Suprapubic skin (tissue), 4 donors: ENCODE data around the gene PEX6. TPM values are rescaled to one million over a fixed set of nuclear protein-coding genes. Genes with fewer than 3 reads are reported as not detected.

Experiments used
- DNase-seq, 2 donors: peaks; one replicate each; pipeline ENCODE4 v3.0.0-alpha.2; 2019; ENCODE audit warnings: low spot score in 2 of 2
- H3K27ac ChIP-seq: fragments of 200-600 bp; sonication (generic); one replicate; pipeline ENCODE4 v1.5.1; 2019
- H3K27me3 ChIP-seq: fragments of 200-600 bp; sonication (generic); one replicate; pipeline ENCODE4 v1.5.1; 2019
- H3K36me3 ChIP-seq: fragments of 200-600 bp; sonication (generic); one replicate; pipeline ENCODE4 v1.5.1; 2019
- H3K4me1 ChIP-seq: fragments of 200-600 bp; sonication (generic); one replicate; pipeline ENCODE4 v1.5.1; 2019
- H3K4me3 ChIP-seq: fragments of 200-600 bp; sonication (generic); one replicate; pipeline ENCODE4 v1.5.1; 2019; ENCODE audit warnings: mild to moderate bottlenecking
- H3K9me3 ChIP-seq: fragments of 200-600 bp; sonication (generic); one replicate; pipeline ENCODE4 v1.5.1; 2019
- EP300 ChIP-seq: sonication (generic); formaldehyde crosslinking; IDR thresholded peaks from one replicate; pipeline ENCODE4 v1.6.1; 2017; ENCODE audit warnings: antibody characterized with exemption
- POLR2A ChIP-seq, 2 donors: fragments of 450-650 bp; IDR thresholded peaks; one replicate each; pipeline ENCODE4 v1.6.1; 2017; ENCODE audit warnings: antibody characterized with exemption in 2 of 2, mild to moderate bottlenecking in 2 of 2, moderate library complexity in 2 of 2
- POLR2AphosphoS5 ChIP-seq, 3 donors: sonication (generic); formaldehyde crosslinking; IDR thresholded peaks; one replicate each; pipeline ENCODE4 v1.6.1; 2017; ENCODE audit warnings: antibody characterized with exemption in 3 of 3
- WGBS: methylation state at CpG from one replicate; pipeline ENCODE4 v1.1.5; 2018; 5-methylcytosine and 5-hydroxymethylcytosine counted together
- total RNA-seq, 4 donors: library from RNA; depleted of rRNA; stranded (reverse); fragments of >200 nt; gene quantifications; one replicate each; pipeline ENCODE4 v1.1.0, GENCODE V29; 2016
- TF ChIP-seq, protein P1 (sequence below), 2 donors: fragments of 200-600 bp in 1 of 2; fragments of 450-650 bp in 1 of 2; sonication (generic) in 1 of 2; IDR thresholded peaks; one replicate each; pipeline ENCODE4 v1.5.1; 2016 to 2019; ENCODE audit warnings: antibody characterized with exemption in 2 of 2, mild to moderate bottlenecking in 1 of 2, moderate library complexity in 1 of 2

The PEX6 gene
- total RNA-seq, 4 donors from 2014 or later: 18.6 to 48.0 (median 22.8) TPM

DNA sequence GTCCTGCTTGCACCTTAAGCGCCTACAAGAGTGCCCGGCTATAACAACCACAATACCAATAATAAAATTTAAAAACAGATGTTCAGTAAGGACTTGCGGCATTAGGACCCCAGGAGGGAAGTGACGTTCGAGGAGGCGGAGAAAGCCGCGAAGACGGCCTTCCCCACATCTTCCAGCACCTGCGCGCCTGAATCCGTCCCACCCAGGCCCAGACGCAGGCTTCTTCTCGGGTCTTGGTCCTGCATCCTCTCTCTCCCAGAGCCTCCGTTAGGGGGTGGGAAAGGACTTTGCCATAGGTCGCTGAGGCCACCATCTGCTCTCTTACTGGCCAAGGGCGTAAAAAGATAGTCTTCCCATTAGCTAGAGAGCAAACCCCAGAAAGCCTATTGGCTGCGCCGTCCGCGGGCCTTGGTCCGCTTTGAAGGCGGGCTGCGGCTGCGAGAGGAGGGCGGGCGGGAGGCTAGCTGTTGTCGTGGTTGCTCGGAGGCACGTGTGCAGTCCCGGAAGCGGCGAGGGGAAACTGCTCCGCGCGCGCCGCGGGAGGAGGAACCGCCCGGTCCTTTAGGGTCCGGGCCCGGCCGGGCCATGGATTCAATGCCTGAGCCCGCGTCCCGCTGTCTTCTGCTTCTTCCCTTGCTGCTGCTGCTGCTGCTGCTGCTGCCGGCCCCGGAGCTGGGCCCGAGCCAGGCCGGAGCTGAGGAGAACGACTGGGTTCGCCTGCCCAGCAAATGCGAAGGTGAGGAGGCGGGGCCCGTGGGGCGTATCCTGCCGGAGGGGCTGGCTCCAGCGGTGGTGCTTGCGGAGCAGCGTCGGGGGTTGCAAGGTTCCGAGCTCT, 49.8 kb downstream of the PEX6 start, which contains the start of gene CNPY3:
TSS of gene CNPY3 (plus strand) at position 495 of the 835 bp plus-strand sequence. CDS start at position 586, 91 bp downstream.
- WGBS: under 1% methylated on average over 46 of the region's 63 CpGs
- H3K4me3 ChIP-seq: peak within 1 kb of the TSS; percentile 91
- peak within 1 kb of the TSS; percentile 94 for H3K27ac ChIP-seq
- H3K9me3 ChIP-seq: no peaks in the 10 kb centered on the region
- peak; percentile 97 for DNase-seq
- H3K36me3 ChIP-seq: peaks cover 1% of the 10 kb centered on the region
- H3K4me1 ChIP-seq: peaks cover 46% of the 10 kb centered on the region
- TF ChIP-seq POLR2AphosphoS5 (IDR thresholded peaks at IDR 0.05) (peak in 2 of 3 donors; percentile 46 to 52), POLR2A (IDR thresholded peaks at IDR 0.05) (peak in 1 of 2 donors; percentile 38), EP300 (no peak)
- TF ChIP-seq, protein P1, sequence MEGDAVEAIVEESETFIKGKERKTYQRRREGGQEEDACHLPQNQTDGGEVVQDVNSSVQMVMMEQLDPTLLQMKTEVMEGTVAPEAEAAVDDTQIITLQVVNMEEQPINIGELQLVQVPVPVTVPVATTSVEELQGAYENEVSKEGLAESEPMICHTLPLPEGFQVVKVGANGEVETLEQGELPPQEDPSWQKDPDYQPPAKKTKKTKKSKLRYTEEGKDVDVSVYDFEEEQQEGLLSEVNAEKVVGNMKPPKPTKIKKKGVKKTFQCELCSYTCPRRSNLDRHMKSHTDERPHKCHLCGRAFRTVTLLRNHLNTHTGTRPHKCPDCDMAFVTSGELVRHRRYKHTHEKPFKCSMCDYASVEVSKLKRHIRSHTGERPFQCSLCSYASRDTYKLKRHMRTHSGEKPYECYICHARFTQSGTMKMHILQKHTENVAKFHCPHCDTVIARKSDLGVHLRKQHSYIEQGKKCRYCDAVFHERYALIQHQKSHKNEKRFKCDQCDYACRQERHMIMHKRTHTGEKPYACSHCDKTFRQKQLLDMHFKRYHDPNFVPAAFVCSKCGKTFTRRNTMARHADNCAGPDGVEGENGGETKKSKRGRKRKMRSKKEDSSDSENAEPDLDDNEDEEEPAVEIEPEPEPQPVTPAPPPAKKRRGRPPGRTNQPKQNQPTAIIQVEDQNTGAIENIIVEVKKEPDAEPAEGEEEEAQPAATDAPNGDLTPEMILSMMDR (IDR thresholded peaks at IDR 0.05): no peak
- peaks cover 5% of the 10 kb centered on the region for H3K27me3 ChIP-seq

DNA sequence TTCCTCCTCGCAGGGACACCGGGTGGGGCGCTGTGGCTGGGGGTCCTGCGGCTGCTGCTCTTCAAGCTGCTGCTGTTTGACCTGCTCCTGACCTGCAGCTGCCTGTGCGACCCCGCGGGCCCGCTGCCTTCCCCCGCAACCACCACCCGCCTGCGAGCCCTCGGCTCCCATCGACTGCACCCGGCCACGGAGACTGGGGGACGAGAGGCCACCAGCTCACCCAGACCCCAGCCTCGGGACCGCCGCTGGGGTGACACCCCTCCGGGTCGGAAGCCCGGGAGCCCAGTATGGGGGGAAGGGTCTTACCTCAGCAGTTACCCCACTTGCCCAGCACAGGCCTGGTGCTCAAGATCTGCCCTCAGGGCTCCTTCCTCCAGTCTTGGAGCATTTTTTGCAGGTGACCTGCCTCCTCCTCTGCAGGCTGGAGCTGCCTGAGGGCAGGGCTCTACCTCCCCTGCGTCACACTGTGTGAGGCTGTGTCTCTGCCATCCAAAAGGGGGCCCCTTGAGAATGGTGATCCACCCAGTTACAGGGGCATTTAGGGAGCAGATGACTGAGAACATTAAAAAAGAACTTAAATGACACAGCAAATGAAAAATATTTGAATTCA, 53.6 kb downstream of the PEX6 start:
- no peak overlapping the region for H3K4me3 ChIP-seq
- H3K36me3 ChIP-seq: no peaks in the 10 kb centered on the region
- peaks cover 5% of the 10 kb centered on the region for H3K27me3 ChIP-seq
- H3K4me1 ChIP-seq: peaks cover 16% of the 10 kb centered on the region
- TF ChIP-seq POLR2AphosphoS5 (IDR thresholded peaks at IDR 0.05) (no peak), POLR2A (IDR thresholded peaks at IDR 0.05) (no peak), EP300 (no peak)
- TF ChIP-seq, protein P1 (IDR thresholded peaks at IDR 0.05): no peak
- no peaks in the 10 kb centered on the region for H3K9me3 ChIP-seq
- no peak overlapping the region for H3K27ac ChIP-seq
- no peak for DNase-seq
- 53% methylated on average over 20 of the region's 23 CpGs for WGBS

DNA sequence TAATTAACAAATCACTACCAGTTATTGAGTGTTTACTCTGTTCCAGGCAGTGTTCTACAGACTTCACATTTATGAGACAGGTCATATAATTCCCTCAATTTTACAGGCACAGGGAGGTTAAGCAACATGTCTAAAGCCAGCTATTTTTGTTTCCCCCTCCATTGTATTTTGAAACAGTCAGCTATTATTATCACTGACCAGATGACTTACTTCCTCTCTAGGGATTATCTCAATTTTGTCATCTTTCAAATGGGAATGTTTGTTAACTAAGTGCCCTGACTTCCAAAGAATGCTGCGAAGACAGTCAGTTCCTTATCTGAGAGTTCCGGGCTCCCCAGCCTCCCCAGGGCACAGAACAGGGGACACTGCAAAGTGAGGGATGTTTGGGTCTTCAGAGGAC, 55.3 kb downstream of the PEX6 start:
- DNase-seq: no peak
- peaks cover 7% of the 10 kb centered on the region for H3K4me1 ChIP-seq
- no peaks in the 10 kb centered on the region for H3K36me3 ChIP-seq
- WGBS: 83% methylated on average over 2 of the region's 2 CpGs
- TF ChIP-seq POLR2A (IDR thresholded peaks at IDR 0.05): no peak
- no peaks in the 10 kb centered on the region for H3K9me3 ChIP-seq
- H3K27me3 ChIP-seq: peaks cover 5% of the 10 kb centered on the region
- H3K4me3 ChIP-seq: no peak overlapping the region
- H3K27ac ChIP-seq: no peak overlapping the region

DNA sequence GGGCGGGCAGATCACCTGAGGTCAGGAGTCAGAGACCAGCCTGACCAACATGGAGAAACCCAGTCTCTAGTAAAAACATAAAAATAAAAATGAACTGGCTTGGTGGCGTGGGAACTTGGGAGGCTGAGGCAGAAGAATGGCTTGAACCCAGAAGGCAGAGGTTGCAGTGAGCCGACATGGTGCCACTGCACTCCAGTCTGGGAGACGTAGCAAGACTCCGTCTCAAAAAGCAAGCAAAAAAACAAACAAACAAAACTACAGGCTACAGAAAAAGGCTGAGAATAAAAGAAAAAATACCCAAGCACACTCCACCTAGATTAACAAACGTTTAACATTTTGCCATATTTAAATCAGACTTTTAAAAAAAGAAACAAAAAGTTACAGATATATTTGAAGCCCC, 57.2 kb downstream of the PEX6 start:
- Histone ChIP-seq H3K4me3 (no peak overlapping the region), H3K27me3 (peaks cover 5% of the 10 kb centered on the region), H3K9me3 (no peaks in the 10 kb centered on the region), H3K36me3 (no peaks in the 10 kb centered on the region), H3K27ac (no peak overlapping the region), H3K4me1 (no peaks in the 10 kb centered on the region)
- TF ChIP-seq POLR2A (IDR thresholded peaks at IDR 0.05) (no peak), EP300 (no peak), POLR2AphosphoS5 (IDR thresholded peaks at IDR 0.05) (no peak)
- TF ChIP-seq, protein P1 (IDR thresholded peaks at IDR 0.05): no peak
- 72% methylated on average over 6 of the region's 6 CpGs for WGBS
- no peak for DNase-seq

DNA sequence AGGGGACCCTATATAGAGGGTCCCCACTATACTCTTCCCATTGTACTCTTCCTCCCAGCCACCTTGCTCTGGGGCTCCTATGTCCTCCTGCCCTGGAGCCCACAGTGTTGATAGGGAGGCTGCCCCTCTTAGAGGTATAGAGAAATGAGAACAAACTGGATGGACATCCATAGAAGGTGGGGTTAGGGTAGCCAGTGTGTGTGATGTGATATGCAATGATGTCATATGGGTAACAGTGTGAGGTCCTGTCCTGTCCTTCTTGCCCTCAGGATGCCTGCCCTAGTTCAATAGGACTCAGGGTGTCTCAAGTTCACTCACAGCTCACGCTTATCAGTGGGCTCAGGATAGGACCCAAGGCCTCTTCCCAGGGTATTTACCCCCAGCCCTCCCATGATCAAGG, 62.7 kb downstream of the PEX6 start:
- Histone ChIP-seq H3K9me3 (no peaks in the 10 kb centered on the region), H3K27me3 (peaks cover 12% of the 10 kb centered on the region), H3K27ac (no peak overlapping the region), H3K4me3 (no peak overlapping the region), H3K4me1 (peaks cover 6% of the 10 kb centered on the region), H3K36me3 (no peaks in the 10 kb centered on the region)
- no peak for DNase-seq
- 86% methylated on average over 1 of the region's 1 CpG for WGBS
- TF ChIP-seq, protein P1 (IDR thresholded peaks at IDR 0.05): no peak
- TF ChIP-seq POLR2A (IDR thresholded peaks at IDR 0.05) (no peak), EP300 (no peak), POLR2AphosphoS5 (IDR thresholded peaks at IDR 0.05) (no peak)
